HL-60 (cell line): Measurements from ENCODE around the gene ZNF586.

Experiments used
- TF ChIP-seq, protein P1 (sequence below): IDR thresholded peaks from one replicate; pipeline ENCODE4 v1.5.1; 2011; ENCODE audit warnings: low read length, control low read depth, inconsistent platforms; ENCODE audit not compliant: insufficient read depth
- TF ChIP-seq, protein P2 (sequence below): IDR thresholded peaks from 2 replicates; pipeline ENCODE4 v1.6.1; 2012; ENCODE audit warnings: low read depth; ENCODE audit not compliant: insufficient replicate concordance

DNA sequence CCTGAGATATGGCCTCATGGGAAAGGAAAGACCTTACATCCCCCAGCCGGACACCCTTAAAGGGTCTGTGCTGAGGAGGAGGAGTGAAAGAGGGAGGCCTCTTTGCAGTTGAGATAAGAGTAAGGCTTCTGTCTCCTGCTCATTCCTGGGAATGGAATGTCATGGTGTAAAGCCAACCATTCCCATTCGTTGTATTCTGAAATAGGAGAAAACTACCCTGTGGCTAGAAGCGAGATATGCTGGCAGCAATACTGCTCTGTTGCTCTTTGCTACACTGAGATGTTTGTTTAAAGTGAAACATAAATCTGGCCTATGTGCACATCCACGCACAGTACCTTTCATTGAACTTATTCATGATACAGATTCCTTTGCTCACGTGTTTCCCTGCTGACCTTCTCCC lies 59.8 kb downstream of the ZNF586 start:
- TF ChIP-seq, protein P1, sequence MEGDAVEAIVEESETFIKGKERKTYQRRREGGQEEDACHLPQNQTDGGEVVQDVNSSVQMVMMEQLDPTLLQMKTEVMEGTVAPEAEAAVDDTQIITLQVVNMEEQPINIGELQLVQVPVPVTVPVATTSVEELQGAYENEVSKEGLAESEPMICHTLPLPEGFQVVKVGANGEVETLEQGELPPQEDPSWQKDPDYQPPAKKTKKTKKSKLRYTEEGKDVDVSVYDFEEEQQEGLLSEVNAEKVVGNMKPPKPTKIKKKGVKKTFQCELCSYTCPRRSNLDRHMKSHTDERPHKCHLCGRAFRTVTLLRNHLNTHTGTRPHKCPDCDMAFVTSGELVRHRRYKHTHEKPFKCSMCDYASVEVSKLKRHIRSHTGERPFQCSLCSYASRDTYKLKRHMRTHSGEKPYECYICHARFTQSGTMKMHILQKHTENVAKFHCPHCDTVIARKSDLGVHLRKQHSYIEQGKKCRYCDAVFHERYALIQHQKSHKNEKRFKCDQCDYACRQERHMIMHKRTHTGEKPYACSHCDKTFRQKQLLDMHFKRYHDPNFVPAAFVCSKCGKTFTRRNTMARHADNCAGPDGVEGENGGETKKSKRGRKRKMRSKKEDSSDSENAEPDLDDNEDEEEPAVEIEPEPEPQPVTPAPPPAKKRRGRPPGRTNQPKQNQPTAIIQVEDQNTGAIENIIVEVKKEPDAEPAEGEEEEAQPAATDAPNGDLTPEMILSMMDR = no peak
- TF ChIP-seq, protein P2, sequence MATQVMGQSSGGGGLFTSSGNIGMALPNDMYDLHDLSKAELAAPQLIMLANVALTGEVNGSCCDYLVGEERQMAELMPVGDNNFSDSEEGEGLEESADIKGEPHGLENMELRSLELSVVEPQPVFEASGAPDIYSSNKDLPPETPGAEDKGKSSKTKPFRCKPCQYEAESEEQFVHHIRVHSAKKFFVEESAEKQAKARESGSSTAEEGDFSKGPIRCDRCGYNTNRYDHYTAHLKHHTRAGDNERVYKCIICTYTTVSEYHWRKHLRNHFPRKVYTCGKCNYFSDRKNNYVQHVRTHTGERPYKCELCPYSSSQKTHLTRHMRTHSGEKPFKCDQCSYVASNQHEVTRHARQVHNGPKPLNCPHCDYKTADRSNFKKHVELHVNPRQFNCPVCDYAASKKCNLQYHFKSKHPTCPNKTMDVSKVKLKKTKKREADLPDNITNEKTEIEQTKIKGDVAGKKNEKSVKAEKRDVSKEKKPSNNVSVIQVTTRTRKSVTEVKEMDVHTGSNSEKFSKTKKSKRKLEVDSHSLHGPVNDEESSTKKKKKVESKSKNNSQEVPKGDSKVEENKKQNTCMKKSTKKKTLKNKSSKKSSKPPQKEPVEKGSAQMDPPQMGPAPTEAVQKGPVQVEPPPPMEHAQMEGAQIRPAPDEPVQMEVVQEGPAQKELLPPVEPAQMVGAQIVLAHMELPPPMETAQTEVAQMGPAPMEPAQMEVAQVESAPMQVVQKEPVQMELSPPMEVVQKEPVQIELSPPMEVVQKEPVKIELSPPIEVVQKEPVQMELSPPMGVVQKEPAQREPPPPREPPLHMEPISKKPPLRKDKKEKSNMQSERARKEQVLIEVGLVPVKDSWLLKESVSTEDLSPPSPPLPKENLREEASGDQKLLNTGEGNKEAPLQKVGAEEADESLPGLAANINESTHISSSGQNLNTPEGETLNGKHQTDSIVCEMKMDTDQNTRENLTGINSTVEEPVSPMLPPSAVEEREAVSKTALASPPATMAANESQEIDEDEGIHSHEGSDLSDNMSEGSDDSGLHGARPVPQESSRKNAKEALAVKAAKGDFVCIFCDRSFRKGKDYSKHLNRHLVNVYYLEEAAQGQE = no peak
